CD14-positive monocyte (primary cell): ENCODE measurements around the gene ACKR2. TPM values are rescaled to one million over a fixed set of nuclear protein-coding genes. Genes with fewer than 3 reads are reported as not detected.

Source experiments
- DNase-seq, 3 donors: peaks; one replicate each; pipeline ENCODE4 v3.0.0-alpha.2; 2011 to 2022
- H2AFZ ChIP-seq: 2 replicates; pipeline ENCODE4 v1.6.0; 2012; ENCODE audit warnings: mild to moderate bottlenecking, low read depth, low read length, inconsistent platforms; ENCODE audit not compliant: insufficient read depth, poor library complexity, severe bottlenecking
- H3K27ac ChIP-seq, 2 donors: 1 replicate in 1 of 2; 2 replicates in 1 of 2; pipeline ENCODE4 v1.5.1; 2012 to 2013; ENCODE audit warnings: low read length in 2 of 2, control low read depth in 1 of 2, inconsistent platforms in 1 of 2, low read depth in 1 of 2, mild to moderate bottlenecking in 1 of 2
- H3K27me3 ChIP-seq, 2 donors: one replicate each; pipeline versions ENCODE4 v1.6.0 to v1.6.1; 2011 to 2013; ENCODE audit warnings: low read length in 2 of 2; ENCODE audit not compliant: control insufficient read depth in 2 of 2, insufficient read depth in 2 of 2
- H3K36me3 ChIP-seq, 2 donors: replicated peaks in 1 of 2; 1 replicate in 1 of 2; 2 replicates in 1 of 2; pipeline versions ENCODE4 v1.5.1 to v1.6.1; 2012 to 2013; ENCODE audit warnings: low read length in 2 of 2, control low read depth in 1 of 2, inconsistent platforms in 1 of 2, mild to moderate bottlenecking in 1 of 2; ENCODE audit not compliant: insufficient read depth in 2 of 2, control insufficient read depth in 1 of 2
- H3K4me1 ChIP-seq, 2 donors: 1 replicate in 1 of 2; 2 replicates in 1 of 2; pipeline versions ENCODE4 v1.5.1 to v1.6.1; 2012 to 2013; ENCODE audit warnings: low read length in 2 of 2, control low read depth in 1 of 2, inconsistent platforms in 1 of 2, mild to moderate bottlenecking in 1 of 2, moderate library complexity in 1 of 2; ENCODE audit not compliant: insufficient read depth in 2 of 2, control insufficient read depth in 1 of 2
- H3K4me2 ChIP-seq: replicated peaks from 2 replicates; pipeline ENCODE3; 2012; ENCODE audit warnings: low read length, moderate library complexity, mild to moderate bottlenecking; ENCODE audit not compliant: poor library complexity, severe bottlenecking; ENCODE audit errors: extremely low read depth
- H3K4me3 ChIP-seq, 3 experiments: fragments of 200-600 bp in 1 of 3; sonication (generic) in 1 of 3; replicated peaks in 1 of 3; 1 replicate in 2 of 3; 2 replicates in 1 of 3; pipeline ENCODE4 v1.5.1; 2011 to 2013; ENCODE audit warnings: low read length in 3 of 3, mild to moderate bottlenecking in 3 of 3, control low read depth in 2 of 3, low read depth in 2 of 3, inconsistent platforms in 1 of 3, moderate library complexity in 1 of 3
- H3K79me2 ChIP-seq: 2 replicates; pipeline ENCODE4 v1.6.0; 2012; ENCODE audit warnings: mild to moderate bottlenecking, control low read depth, inconsistent platforms, low read length, moderate library complexity; ENCODE audit not compliant: insufficient read depth
- H3K9ac ChIP-seq: 2 replicates; pipeline ENCODE4 v1.6.0; 2017; ENCODE audit warnings: low read length, mild to moderate bottlenecking; ENCODE audit not compliant: insufficient read depth, poor library complexity, severe bottlenecking
- H3K9me3 ChIP-seq, 2 donors: replicated peaks in 1 of 2; 1 replicate in 1 of 2; 2 replicates in 1 of 2; pipeline versions ENCODE4 v1.5.1 to v1.6.1; 2012 to 2013; ENCODE audit warnings: low read length in 2 of 2, control low read depth in 1 of 2; ENCODE audit not compliant: control insufficient read depth in 1 of 2, insufficient read depth in 1 of 2
- H4K20me1 ChIP-seq: 2 replicates; pipeline ENCODE4 v1.6.0; 2012; ENCODE audit warnings: mild to moderate bottlenecking, low read length, control low read depth, moderate library complexity; ENCODE audit not compliant: insufficient read depth
- H3K27ac Mint-ChIP-seq, 7 donors: one replicate each; pipeline ENCODE4 v1.8.0; 2020; ENCODE audit warnings: mild to moderate bottlenecking in 7 of 7, mixed read lengths in 7 of 7, moderate library complexity in 6 of 7, inconsistent platforms in 2 of 7
- H3K27me3 Mint-ChIP-seq, 3 donors: one replicate each; pipeline ENCODE4 v1.8.0; 2021 to 2022; ENCODE audit warnings: low read depth in 3 of 3, mild to moderate bottlenecking in 3 of 3, mixed read lengths in 3 of 3, moderate library complexity in 3 of 3, inconsistent platforms in 1 of 3
- H3K36me3 Mint-ChIP-seq, 2 donors: one replicate each; pipeline ENCODE4 v1.8.0; 2020; ENCODE audit warnings: mixed read lengths in 2 of 2, inconsistent platforms in 1 of 2, mild to moderate bottlenecking in 1 of 2
- H3K4me1 Mint-ChIP-seq: one replicate; pipeline ENCODE4 v1.8.0; 2020; ENCODE audit warnings: mild to moderate bottlenecking, mixed read lengths
- H3K4me3 Mint-ChIP-seq, 2 donors: one replicate each; pipeline ENCODE4 v1.8.0; 2020; ENCODE audit warnings: mild to moderate bottlenecking in 2 of 2, mixed read lengths in 2 of 2, moderate library complexity in 1 of 2
- H3K9me3 Mint-ChIP-seq, 7 donors: one replicate each; pipeline ENCODE4 v1.8.0; 2020 to 2022; ENCODE audit warnings: mixed read lengths in 7 of 7, mild to moderate bottlenecking in 6 of 7, moderate library complexity in 6 of 7, inconsistent platforms in 2 of 7
- CTCF ChIP-seq: fragments of 200-600 bp; IDR thresholded peaks from one replicate; pipeline ENCODE4 v1.8.0; 2022; ENCODE audit warnings: antibody characterized with exemption, mild to moderate bottlenecking
- WGBS: methylation state at CpG from one replicate; pipeline ENCODE4 v1.1.5; 2013; ENCODE audit warnings: missing lambda C conversion rate; ENCODE audit not compliant: insufficient coverage; 5-methylcytosine and 5-hydroxymethylcytosine counted together
- intact Hi-C, 2 donors: fragments of 100-400 bp; cut with micrococcal nuclease; formaldehyde crosslinking; loops; one replicate each; pipeline versions ENCODE4 v1.15.0 to v1.15.1; 2023
- polyA plus RNA-seq, 3 donors: library from polyadenylated mRNA; depleted of rRNA in 1 of 3; unstranded in 2 of 3; stranded (reverse) in 1 of 3; fragments of 300-500 nt in 2 of 3; fragments of >200 nt in 1 of 3; fragmentation: Illumina TruSeq in 2 of 3; gene quantifications; 1 replicate in 2 of 3; 2 replicates in 1 of 3; pipeline ENCODE4 v1.2.3, GENCODE V29; 2012 to 2021

The ACKR2 gene
- polyA plus RNA-seq, 3 donors = 0.49 TPM; not detected in 2

DNA sequence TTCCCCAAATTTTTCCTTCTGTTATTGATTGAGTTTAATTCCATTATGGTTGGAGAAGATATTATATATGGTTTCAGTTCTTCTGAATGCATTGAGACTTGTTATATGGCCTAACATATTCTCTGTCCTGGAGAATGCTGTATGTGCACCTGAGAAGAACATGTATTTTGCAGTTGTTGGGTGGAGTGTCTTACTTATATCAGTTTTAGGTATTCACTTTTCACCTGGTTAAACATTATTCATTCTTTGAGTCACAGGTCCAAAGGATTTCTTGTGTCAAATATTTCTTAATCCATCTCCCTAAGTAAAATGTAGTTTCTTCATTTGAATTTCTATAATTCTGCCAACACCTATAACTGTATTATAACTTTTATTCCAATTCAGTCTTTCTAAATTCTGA, 17.8 kb downstream of the ACKR2 start:
- Histone ChIP-seq H3K36me3 (no peaks in the 10 kb centered on the region), H3K27me3 (no peaks in the 10 kb centered on the region), H3K4me2 (no peak overlapping the region), H3K4me3 (no peak overlapping the region), H4K20me1 (no peaks in the 10 kb centered on the region), H3K9ac (no peak overlapping the region), H3K9me3 (no peaks in the 10 kb centered on the region), H3K79me2 (no peaks in the 10 kb centered on the region), H3K4me1 (no peaks in the 10 kb centered on the region), H3K27ac (no peak overlapping the region), H2AFZ (no peak overlapping the region)
- Mint-ChIP-seq H3K4me3 (no peak overlapping the region), H3K4me1 (peaks cover 4% of the 10 kb centered on the region), H3K9me3 (peaks cover 0 to 2% (median 0%) of the 10 kb centered on the region in 7 donors), H3K36me3 (no peaks in the 10 kb centered on the region), H3K27me3 (peaks cover 1 to 10% (median 5%) of the 10 kb centered on the region in 3 donors), H3K27ac (no peak overlapping the region)
- no peak for DNase-seq
- no peak for TF ChIP-seq CTCF
- intact Hi-C loops = no loop called here

GRCh38 chr3:42827654-42828053, 18.4 kb downstream of the ACKR2 start:
- Mint-ChIP-seq H3K4me3 (no peak overlapping the region), H3K9me3 (peaks cover 0 to 2% (median 0%) of the 10 kb centered on the region in 7 donors), H3K4me1 (peaks cover 4% of the 10 kb centered on the region), H3K36me3 (no peaks in the 10 kb centered on the region), H3K27ac (no peak overlapping the region), H3K27me3 (peaks cover 1 to 10% (median 5%) of the 10 kb centered on the region in 3 donors)
- Histone ChIP-seq H3K79me2 (no peaks in the 10 kb centered on the region), H3K27me3 (no peaks in the 10 kb centered on the region), H4K20me1 (no peaks in the 10 kb centered on the region), H3K27ac (no peak overlapping the region), H3K36me3 (no peaks in the 10 kb centered on the region), H3K9ac (no peak overlapping the region), H3K4me3 (no peak overlapping the region), H3K4me1 (no peaks in the 10 kb centered on the region), H2AFZ (no peak overlapping the region), H3K9me3 (no peaks in the 10 kb centered on the region), H3K4me2 (no peak overlapping the region)
- DNase-seq = no peak
- WGBS = no CpG with 5 or more reads among the region's 4 CpGs
- intact Hi-C loops = no loop called here
- no peak for TF ChIP-seq CTCF
